ENCODE measurements around the gene POC1A. TPM values are rescaled to one million over a fixed set of nuclear protein-coding genes. Genes with fewer than 3 reads are reported as not detected.

Gene POC1A
- polyA plus RNA-seq, 1 donor (not counting 4 experiments of a cell fraction or from before 2014, with no cell fraction given) = 11.5 TPM

DNA sequence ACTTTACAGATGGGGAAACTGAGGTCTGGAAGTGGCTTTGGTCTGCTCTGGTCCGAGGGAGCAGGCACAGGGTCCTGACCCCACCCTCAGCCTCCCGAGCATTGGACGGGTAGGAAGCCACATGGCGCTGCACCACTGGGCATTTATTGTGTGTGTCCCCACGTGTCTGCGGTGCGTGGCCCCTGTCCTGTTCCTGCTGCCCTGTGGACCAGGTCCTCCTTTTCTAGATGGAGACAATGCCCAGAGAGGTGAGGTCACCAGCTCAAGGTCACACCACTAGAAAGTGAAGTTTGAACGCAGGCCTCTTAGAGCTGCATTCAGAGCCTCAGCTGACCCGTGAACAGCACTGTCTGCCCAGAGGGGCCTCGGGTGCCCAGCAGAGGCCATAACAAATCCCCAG lies 124.7 kb downstream of the POC1A start:
- no peaks in the 10 kb centered on the region for H3K36me3 ChIP-seq (ENCODE audit: control insufficient read depth in 2 of 2, extremely low read depth in 1 of 2, insufficient read depth in 2 of 2, low read length in 2 of 2)
- FAIRE-seq = no peak
- H3K9me3 ChIP-seq (ENCODE audit: control insufficient read depth, low read depth, low read length) = peaks cover 3% of the 10 kb centered on the region
- no peaks in the 10 kb centered on the region for H3K27me3 ChIP-seq (ENCODE audit: control insufficient read depth, extremely low read depth, insufficient read depth, low read length)
- H4K20me1 ChIP-seq (ENCODE audit: control insufficient read depth, extremely low read depth, insufficient read depth, low read length) = no peaks in the 10 kb centered on the region
- no peak overlapping the region for H3K9ac ChIP-seq (ENCODE audit: control insufficient read depth, extremely low read depth, insufficient read depth, low read length)
- dilution Hi-C loops (cut with MboI; ENCODE audit: extremely low pct_ligation_motif_present, low sequenced_read_pairs) = no loop called here
- no peak overlapping the region for H3K4me3 ChIP-seq (ENCODE audit: control insufficient read depth in 2 of 3, extremely low read depth in 1 of 3, insufficient read depth in 2 of 3, low read depth in 1 of 3, low read length in 3 of 3)
- TF ChIP-seq EZH2 (IDR thresholded peaks at IDR 0.05; ENCODE audit: low read length) (no peak), CTCF (optimal IDR thresholded peaks at IDR 0.05 in 1 of 3, IDR thresholded peaks at IDR 0.05 in 1 of 3, conservative IDR thresholded peaks at IDR 0.05 in 1 of 3; ENCODE audit: extremely low read depth in 1 of 3, insufficient read depth in 2 of 3, low read length in 3 of 3) (no peak)
- no peaks in the 10 kb centered on the region for H3K79me2 ChIP-seq (ENCODE audit: control insufficient read depth, insufficient read depth, low read length)
- H3K4me1 ChIP-seq (ENCODE audit: control insufficient read depth, extremely low read depth, insufficient read depth, low read length) = peaks cover 26% of the 10 kb centered on the region
- DNase-seq (ENCODE audit: low read depth, low spot score) = no peak
- H3K4me2 ChIP-seq (ENCODE audit: control insufficient read depth, extremely low read depth, insufficient read depth, low read depth, low read length) = no peak overlapping the region
- no peak overlapping the region for H3K27ac ChIP-seq (ENCODE audit: control insufficient read depth, insufficient read depth, low read length)
- H3K9me1 ChIP-seq (ENCODE audit: control insufficient read depth, extremely low read depth, insufficient read depth, low read length) = no peaks in the 10 kb centered on the region
- H2AFZ ChIP-seq (ENCODE audit: control insufficient read depth, low read length) = no peak overlapping the region

- TF ChIP-seq EZH2 (IDR thresholded peaks at IDR 0.05; ENCODE audit: low read length) (no peak), CTCF (optimal IDR thresholded peaks at IDR 0.05 in 1 of 3, IDR thresholded peaks at IDR 0.05 in 1 of 3, conservative IDR thresholded peaks at IDR 0.05 in 1 of 3; ENCODE audit: extremely low read depth in 1 of 3, insufficient read depth in 2 of 3, low read length in 3 of 3) (no peak)
- no peak overlapping the region for H3K4me3 ChIP-seq (ENCODE audit: control insufficient read depth in 2 of 3, extremely low read depth in 1 of 3, insufficient read depth in 2 of 3, low read depth in 1 of 3, low read length in 3 of 3)
- no peaks in the 10 kb centered on the region for H3K36me3 ChIP-seq (ENCODE audit: control insufficient read depth in 2 of 2, extremely low read depth in 1 of 2, insufficient read depth in 2 of 2, low read length in 2 of 2)
- dilution Hi-C loops (cut with MboI; ENCODE audit: extremely low pct_ligation_motif_present, low sequenced_read_pairs) = no loop called here
- no peaks in the 10 kb centered on the region for H3K9me1 ChIP-seq (ENCODE audit: control insufficient read depth, extremely low read depth, insufficient read depth, low read length)
- H3K79me2 ChIP-seq (ENCODE audit: control insufficient read depth, insufficient read depth, low read length) = no peaks in the 10 kb centered on the region
- no peak overlapping the region for H3K27ac ChIP-seq (ENCODE audit: control insufficient read depth, insufficient read depth, low read length)
- H2AFZ ChIP-seq (ENCODE audit: control insufficient read depth, low read length) = no peak overlapping the region
- DNase-seq (ENCODE audit: low read depth, low spot score) (no peak), FAIRE-seq (no peak)
- peaks cover 3% of the 10 kb centered on the region for H3K9me3 ChIP-seq (ENCODE audit: control insufficient read depth, low read depth, low read length)
- H3K9ac ChIP-seq (ENCODE audit: control insufficient read depth, extremely low read depth, insufficient read depth, low read length) = no peak overlapping the region
- no peaks in the 10 kb centered on the region for H4K20me1 ChIP-seq (ENCODE audit: control insufficient read depth, extremely low read depth, insufficient read depth, low read length)
- no peaks in the 10 kb centered on the region for H3K27me3 ChIP-seq (ENCODE audit: control insufficient read depth, extremely low read depth, insufficient read depth, low read length)
- H3K4me1 ChIP-seq (ENCODE audit: control insufficient read depth, extremely low read depth, insufficient read depth, low read length) = peaks cover 26% of the 10 kb centered on the region
- no peak overlapping the region for H3K4me2 ChIP-seq (ENCODE audit: control insufficient read depth, extremely low read depth, insufficient read depth, low read depth, low read length)
Measured at GRCh38 chr3:52029053-52029452, 125.2 kb downstream of the POC1A start.

Data from keratinocyte (primary cell).